ENCODE data around the gene PDE10A. TPM values are rescaled to one million over a fixed set of nuclear protein-coding genes. Genes with fewer than 3 reads are reported as not detected.

Gene PDE10A
- total and polyA plus RNA-seq, 2 of the 4 experiments (the other 2 are of a cell fraction) = 3.4 to 12.4 TPM

- no peak overlapping the region for H4K91ac ChIP-seq (ENCODE audit: insufficient read depth, low read depth, low read length)
- H3K23ac ChIP-seq (ENCODE audit: low read depth, low read length) = no peak overlapping the region
- no peak overlapping the region for H3K4me3 ChIP-seq (ENCODE audit: insufficient read depth, low read depth, low read length)
- no peak overlapping the region for H4K5ac ChIP-seq (ENCODE audit: low read depth, low read length)
- no peak overlapping the region for H2BK5ac ChIP-seq (ENCODE audit: low read depth, low read length, poor library complexity, severe bottlenecking)
- H2AK5ac ChIP-seq (ENCODE audit: low read depth, low read length) = no peak overlapping the region
- no peak overlapping the region for H3K4ac ChIP-seq (ENCODE audit: low read depth, low read length)
- no peak overlapping the region for H4K8ac ChIP-seq (ENCODE audit: low read depth in 2 of 2, low read length in 2 of 2)
- ChIA-PET CTCF (interaction anchor here (0.6 kb wide), 1 partner anchor 13 kb away, joined by 4 read pairs; no protein-coding TSS in a partner anchor), POLR2A (ENCODE audit: unreplicated experiment) (no interaction called here)
- H3K18ac ChIP-seq (ENCODE audit: low read depth, low read length) = no peak overlapping the region
- H3K27ac ChIP-seq (ENCODE audit: insufficient read depth, low read length) = no peak overlapping the region
- H3K9me1 ChIP-seq (ENCODE audit: insufficient read depth, low read length) = no peaks in the 10 kb centered on the region
- H2BK120ac ChIP-seq (ENCODE audit: low read depth, low read length) = no peak overlapping the region
- no peak overlapping the region for H3K9ac ChIP-seq (ENCODE audit: low read depth, low read length)
- no peaks in the 10 kb centered on the region for H3K27me3 ChIP-seq (ENCODE audit: control insufficient read depth, insufficient read depth, low read length)
- H4K20me1 ChIP-seq (ENCODE audit: insufficient read depth, low read length) = peaks cover 8% of the 10 kb centered on the region
- H2AK9ac ChIP-seq (replicated peaks; ENCODE audit: low read depth, low read length, poor library complexity) = no peak overlapping the region
- H3K36me3 ChIP-seq (ENCODE audit: control insufficient read depth, insufficient read depth, low read length) = no peaks in the 10 kb centered on the region
- DNase-seq (no peak), ATAC-seq (ENCODE audit: low read depth) (no peak)
- intact Hi-C loops (cut with micrococcal nuclease) (no loop called here), dilution Hi-C loops (cut with HindIII; ENCODE audit: low sequenced_read_pairs, unreplicated experiment) (no loop called here), in situ Hi-C loops (cut with MboI; ENCODE audit: low sequenced_read_pairs) (no loop called here)
- H3K14ac ChIP-seq (replicated peaks; ENCODE audit: low read depth, low read length) = no peak overlapping the region
- H2AFZ ChIP-seq (replicated peaks; ENCODE audit: low read length, poor library complexity) = no peak overlapping the region
- no peak overlapping the region for H2BK15ac ChIP-seq (ENCODE audit: low read depth, low read length)
- no peak overlapping the region for H2BK20ac ChIP-seq (ENCODE audit: low read depth, low read length)
- WGBS, 2 experiments (ENCODE audit: extremely low coverage in 2 of 2, insufficient read length in 1 of 2) = 90% methylated on average over 2 of the region's 4 CpGs; no CpG with 5 or more reads in 1 of the 2 experiments
- TF ChIP-seq FOS (IDR thresholded peaks at IDR 0.05; ENCODE audit: low read depth, low read length) = no peak
- no peak for TF ChIP-seq BHLHE40 (IDR thresholded peaks at IDR 0.05; ENCODE audit: low read depth, low read length)
- TF ChIP-seq CTCF (conservative IDR thresholded peaks at IDR 0.05; ENCODE audit: low read depth, low read length) = no peak
- TF ChIP-seq CEBPB (IDR thresholded peaks at IDR 0.05; ENCODE audit: low read depth, low read length) = no peak
- no peak for TF ChIP-seq RAD21 (IDR thresholded peaks at IDR 0.05; ENCODE audit: low read length)
- no peak for TF ChIP-seq SMC3 (IDR thresholded peaks at IDR 0.05; ENCODE audit: low read depth, low read length)
- TF ChIP-seq MAZ (IDR thresholded peaks at IDR 0.05; ENCODE audit: borderline replicate concordance, low read depth, low read length) = no peak
- TF ChIP-seq NFE2L2 (IDR thresholded peaks at IDR 0.05; ENCODE audit: low read depth, low read length) = no peak
- TF ChIP-seq MXI1 (IDR thresholded peaks at IDR 0.05; ENCODE audit: borderline replicate concordance, low read depth, low read length) = no peak
- TF ChIP-seq RCOR1 (IDR thresholded peaks at IDR 0.05; ENCODE audit: insufficient replicate concordance, low read length) = no peak
- TF ChIP-seq RFX5 (IDR thresholded peaks at IDR 0.05; ENCODE audit: low read depth, low read length) = no peak
- no peak for TF ChIP-seq CHD1 (IDR thresholded peaks at IDR 0.05; ENCODE audit: low read depth, low read length)
- TF ChIP-seq MAFK (IDR thresholded peaks at IDR 0.05; ENCODE audit: low read depth, low read length) = no peak
- no peak for TF ChIP-seq USF2 (IDR thresholded peaks at IDR 0.05; ENCODE audit: low read depth, low read length)
- TF ChIP-seq POLR2A (IDR thresholded peaks at IDR 0.05; ENCODE audit: low read depth, low read length) = no peak
- H3K4me1 ChIP-seq (ENCODE audit: control insufficient read depth, insufficient read depth, low read length) = peaks cover 4% of the 10 kb centered on the region; the same call in 1 of the 2 replicates
- no TSS peak for BruUV-seq (replicated peaks)
- H3K79me1 ChIP-seq (ENCODE audit: low read depth in 1 of 2, low read length in 2 of 2) = peaks cover 45 to 46% of the 10 kb centered on the region in 2 experiments
- no peaks in the 10 kb centered on the region for H3K9me3 ChIP-seq (ENCODE audit: control insufficient read depth, insufficient read depth, low read length)
- H3K4me2 ChIP-seq (ENCODE audit: low read depth, low read length) = no peak overlapping the region
- no peak overlapping the region for H3K56ac ChIP-seq (ENCODE audit: extremely low read depth, insufficient read depth, low read length)
Measured at GRCh38 chr6:165600606-165601005, 62.4 kb downstream of the PDE10A start.
